ENCODE measurements around the gene NPFF. TPM values are rescaled to one million over a fixed set of nuclear protein-coding genes. Genes with fewer than 3 reads are reported as not detected.

Gene NPFF
- total and polyA plus RNA-seq, 4 donors, result 0.45 TPM; not detected in 3

GRCh38 chr12:53539526-53539925, 32.2 kb upstream of the NPFF start:
- no peak for DNase-seq
- no peak for TF ChIP-seq CTCF (IDR thresholded peaks at IDR 0.05; ENCODE audit: control extremely low read depth, extremely low read depth)
- ATAC-seq (ENCODE audit: insufficient read depth, low FRiP score), result no peak
- WGBS, 2 donors, result 95 to 98% methylated on average over 3 of the region's 3 CpGs
- Histone ChIP-seq H3K27ac (ENCODE audit: low read depth in 1 of 2, low read length in 1 of 2) (no peak overlapping the region), H3K4me3 (no peak overlapping the region), H3K9ac (ENCODE audit: insufficient read depth in 1 of 2, low read length in 2 of 2) (no peak overlapping the region), H3K36me3 (ENCODE audit: control insufficient read depth in 4 of 4, insufficient read depth in 4 of 4, low read length in 4 of 4) (peaks cover 20 to 49% (median 33%) of the 10 kb centered on the region in 4 donors), H3K27me3 (ENCODE audit: control insufficient read depth in 3 of 3, insufficient read depth in 3 of 3, low read length in 2 of 3) (no peaks in the 10 kb centered on the region), H3K9me3 (ENCODE audit: control insufficient read depth in 4 of 4, insufficient read depth in 3 of 4, low read length in 3 of 4) (no peaks in the 10 kb centered on the region), H3K4me1 (ENCODE audit: control insufficient read depth in 5 of 5, insufficient read depth in 5 of 5, low read length in 5 of 5) (peaks cover 0 to 2% (median 0%) of the 10 kb centered on the region in 5 donors)

- ATAC-seq (ENCODE audit: insufficient read depth, low FRiP score) (peak; percentile 71), DNase-seq (peak in 1 of 3 donors; percentile 62)
- Histone ChIP-seq H3K4me3 (no peak overlapping the region), H3K36me3 (ENCODE audit: control insufficient read depth in 4 of 4, insufficient read depth in 4 of 4, low read length in 4 of 4) (peaks cover 21 to 50% (median 35%) of the 10 kb centered on the region in 4 donors), H3K9ac (ENCODE audit: insufficient read depth in 1 of 2, low read length in 2 of 2) (no peak overlapping the region), H3K27me3 (ENCODE audit: control insufficient read depth in 3 of 3, insufficient read depth in 3 of 3, low read length in 2 of 3) (no peaks in the 10 kb centered on the region), H3K9me3 (ENCODE audit: control insufficient read depth in 4 of 4, insufficient read depth in 3 of 4, low read length in 3 of 4) (no peaks in the 10 kb centered on the region), H3K4me1 (ENCODE audit: control insufficient read depth in 5 of 5, insufficient read depth in 5 of 5, low read length in 5 of 5) (peaks cover 0 to 2% (median 0%) of the 10 kb centered on the region in 5 donors), H3K27ac (ENCODE audit: low read depth in 1 of 2, low read length in 1 of 2) (peak overlapping the region in 1 of 2 donors; percentile 70)
- 0 to 10% methylated on average over 1 of the region's 1 CpG for WGBS, 2 donors
- no peak for TF ChIP-seq CTCF (IDR thresholded peaks at IDR 0.05; ENCODE audit: control extremely low read depth, extremely low read depth)
Measured at GRCh38 chr12:53538209-53538689, 31.0 kb upstream of the NPFF start.

- H3K27ac ChIP-seq (ENCODE audit: low read depth in 1 of 2, low read length in 1 of 2), result no peak overlapping the region
Measured at GRCh38 chr12:53536962-53537361, 29.7 kb upstream of the NPFF start.

More at GRCh38 chr12:53536962-53537361, 29.7 kb upstream of the NPFF start:
- H3K9ac ChIP-seq (ENCODE audit: insufficient read depth in 1 of 2, low read length in 2 of 2), result no peak overlapping the region
- TF ChIP-seq CTCF (IDR thresholded peaks at IDR 0.05; ENCODE audit: control extremely low read depth, extremely low read depth), result no peak
- no peak for DNase-seq
- H3K9me3 ChIP-seq (ENCODE audit: control insufficient read depth in 4 of 4, insufficient read depth in 3 of 4, low read length in 3 of 4), result no peaks in the 10 kb centered on the region
- 71 to 95% methylated on average over 3 of the region's 3 CpGs for WGBS, 2 donors
- H3K4me3 ChIP-seq, result no peak overlapping the region
- no peak for ATAC-seq (ENCODE audit: insufficient read depth, low FRiP score)
- peaks cover 30 to 46% (median 41%) of the 10 kb centered on the region in 4 donors for H3K36me3 ChIP-seq (ENCODE audit: control insufficient read depth in 4 of 4, insufficient read depth in 4 of 4, low read length in 4 of 4)
- peaks cover 0 to 2% (median 0%) of the 10 kb centered on the region in 5 donors for H3K4me1 ChIP-seq (ENCODE audit: control insufficient read depth in 5 of 5, insufficient read depth in 5 of 5, low read length in 5 of 5)
- H3K27me3 ChIP-seq (ENCODE audit: control insufficient read depth in 3 of 3, insufficient read depth in 3 of 3, low read length in 2 of 3), result no peaks in the 10 kb centered on the region
